Body of pancreas (tissue), 4 donors: ENCODE measurements around the gene ZGPAT. TPM values are rescaled to one million over a fixed set of nuclear protein-coding genes. Genes with fewer than 3 reads are reported as not detected.
"Not testable (repeated sequence)": the region's sequence is repeated elsewhere in the genome, so short reads cannot be mapped to it uniquely, and the experiment has no call there.

Experiments
- ATAC-seq: fragments of 150-250 bp; one replicate; pipeline ENCODE4 v1.9.1; 2016
- DNase-seq, 4 donors: peaks; one replicate each; pipeline ENCODE4 v3.0.0-alpha.2; 2019
- H3K27ac ChIP-seq, 4 donors: fragments of 200-600 bp; sonication (generic); 1 replicate in 3 of 4; 2 replicates in 1 of 4; pipeline versions ENCODE4 v1.5.1 to v1.6.1; 2016 to 2019; ENCODE audit warnings: mild to moderate bottlenecking in 1 of 4, mixed read lengths in 1 of 4, moderate library complexity in 1 of 4
- H3K27me3 ChIP-seq, 2 donors: fragments of 200-600 bp; sonication (generic); one replicate each; pipeline ENCODE4 v1.6.0; 2016; ENCODE audit warnings: mild to moderate bottlenecking in 1 of 2
- H3K36me3 ChIP-seq, 2 donors: fragments of 200-600 bp; sonication (generic); replicated peaks in 1 of 2; 2 replicates each; pipeline ENCODE4 v1.5.1; 2016; ENCODE audit warnings: low read depth in 2 of 2; ENCODE audit not compliant: insufficient read depth in 1 of 2
- H3K4me1 ChIP-seq: fragments of 200-600 bp; sonication (generic); one replicate; pipeline ENCODE4 v1.6.0; 2016
- H3K4me3 ChIP-seq, 2 donors: fragments of 200-600 bp; sonication (generic); 1 replicate in 1 of 2; 2 replicates in 1 of 2; pipeline ENCODE4 v1.5.1; 2016 to 2019
- H3K9me3 ChIP-seq, 3 donors: fragments of 200-600 bp; sonication (generic); 1 replicate in 2 of 3; 2 replicates in 1 of 3; pipeline ENCODE4 v1.5.1; 2016
- CTCF ChIP-seq, 7 experiments: fragments of 450-650 bp in 4 of 7; fragments of 200-600 bp in 3 of 7; sonication (generic) in 3 of 7; IDR thresholded peaks; one replicate each; pipeline ENCODE4 v1.5.1; 2016 to 2019; ENCODE audit warnings: antibody characterized with exemption in 7 of 7
- POLR2A ChIP-seq, 3 donors: fragments of 450-650 bp; IDR thresholded peaks; one replicate each; pipeline ENCODE4 v1.6.1; 2016; ENCODE audit warnings: antibody characterized with exemption in 3 of 3, mild to moderate bottlenecking in 2 of 3
- WGBS, 2 donors: methylation state at CpG; one replicate each; pipeline ENCODE4 v1.1.5; 2017; 5-methylcytosine and 5-hydroxymethylcytosine counted together
- intact Hi-C: fragments of 100-400 bp; cut with DNase I; formaldehyde crosslinking; loops from one replicate; pipeline ENCODE4 v1.15.1; 2023
- total RNA-seq, 2 donors: library from RNA; depleted of rRNA; stranded (reverse); fragments of >200 nt; gene quantifications; one replicate each; pipeline ENCODE4 v1.1.0, GENCODE V29; 2016

ZGPAT gene
- 10 to 100 TPM; 16.6 to 53.1 TPM for total RNA-seq

GRCh38 chr20:63707558-63708300, at the start of gene ZGPAT, which contains the start of gene ARFRP1:
TSS of gene ZGPAT (plus strand) at chr20:63708039. CDS start at chr20:63708581, 542 bp downstream.
TSS of gene ARFRP1 (minus strand) at chr20:63707976. CDS start at chr20:63707091, 885 bp downstream.
- H3K36me3 ChIP-seq, result peaks cover 0 to 9% of the 10 kb centered on the region in 2 donors
- intact Hi-C loops, result no loop called here
- WGBS, 2 donors, result 1% methylated on average over 51 of the region's 98 CpGs; no CpG with 5 or more reads in 1 of the 2 donors

DNA sequence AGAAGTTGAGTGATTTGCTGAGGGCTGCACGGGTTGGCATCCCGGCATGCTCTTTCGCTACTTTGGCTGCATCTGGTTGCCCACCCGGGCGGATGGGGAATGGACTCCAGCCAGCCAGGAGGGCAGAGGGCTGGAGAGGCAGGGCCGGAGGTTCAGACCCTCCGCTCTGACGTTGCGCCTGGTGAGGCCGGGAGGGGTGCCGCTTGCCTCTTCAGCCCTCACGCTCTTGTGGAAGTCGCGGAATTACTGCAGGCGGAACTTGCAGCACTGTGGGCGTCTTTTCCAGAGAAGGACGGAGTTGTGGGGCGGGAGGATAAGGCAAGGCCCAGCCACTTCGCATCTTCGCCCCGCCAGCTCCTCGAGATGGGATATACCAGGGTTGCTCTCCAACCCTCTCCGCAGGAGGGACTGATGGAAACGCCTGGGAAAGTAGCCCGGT, 49.1 kb upstream of the ZGPAT start:
- H3K27ac ChIP-seq, result peak overlapping the region; percentile 65 to 86 (median 75)
- intact Hi-C loops, result loop anchor here (10.0 kb wide), 1 partner anchor 76 kb away; the partner anchor contains the start of genes LIME1 and SLC2A4RG
- H3K36me3 ChIP-seq, result peaks cover 0 to 1% of the 10 kb centered on the region in 2 donors
- ATAC-seq (no peak), DNase-seq (peak in 2 of 4 donors; percentile 24 to 34)
- H3K4me1 ChIP-seq, result peaks cover 27% of the 10 kb centered on the region
- no peak for TF ChIP-seq CTCF (IDR thresholded peaks at IDR 0.05)
- no peak for TF ChIP-seq POLR2A (IDR thresholded peaks at IDR 0.05)
- no peaks in the 10 kb centered on the region for H3K9me3 ChIP-seq
- WGBS, 2 donors, result 0 to 2% methylated on average over 16 to 25 of the region's 25 CpGs
- peak overlapping the region; percentile 39 to 70 for H3K4me3 ChIP-seq
- H3K27me3 ChIP-seq, result no peaks in the 10 kb centered on the region

More at GRCh38 chr20:63707558-63708300, at the start of gene ZGPAT, which contains the start of gene ARFRP1:
- DNase-seq, result peak; percentile 87 to 93 (median 89)
- Histone ChIP-seq H3K27ac (peak within 1 kb of the TSS; percentile 69 to 83 (median 78)), H3K4me3 (peak within 1 kb of the TSS; percentile 67 to 88), H3K27me3 (no peaks in the 10 kb centered on the region), H3K9me3 (no peaks in the 10 kb centered on the region), H3K4me1 (peaks cover 24% of the 10 kb centered on the region)
- ATAC-seq, result peak; percentile 96
- peak; percentile 13 to 58 (median 54) for TF ChIP-seq POLR2A (IDR thresholded peaks at IDR 0.05)
- TF ChIP-seq CTCF (IDR thresholded peaks at IDR 0.05), result peak in 1 of 7 experiments; percentile 20

DNA sequence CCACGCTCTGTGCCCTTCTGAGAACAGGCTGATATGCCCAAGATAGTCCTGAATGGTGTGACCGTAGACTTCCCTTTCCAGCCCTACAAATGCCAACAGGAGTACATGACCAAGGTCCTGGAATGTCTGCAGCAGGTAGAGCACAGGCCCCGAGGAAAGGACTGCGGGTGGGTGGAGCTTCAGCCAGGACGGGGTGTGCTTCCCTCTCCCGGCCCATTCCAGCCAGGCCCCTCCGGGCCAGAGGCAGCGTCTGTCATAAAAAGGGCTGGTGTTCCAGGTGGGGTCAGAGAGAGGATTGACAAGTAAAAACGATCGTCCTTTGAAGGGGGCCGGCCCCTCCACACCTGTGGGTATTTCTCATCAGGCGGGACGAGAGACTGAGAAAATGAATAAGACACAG, 48.5 kb upstream of the ZGPAT start:
- no peak overlapping the region for H3K27ac ChIP-seq
- TF ChIP-seq CTCF (IDR thresholded peaks at IDR 0.05), result no peak
- no peak for TF ChIP-seq POLR2A (IDR thresholded peaks at IDR 0.05)
- H3K9me3 ChIP-seq, result no peaks in the 10 kb centered on the region
- WGBS, 2 donors, result 40 to 63% methylated on average over 11 to 13 of the region's 13 CpGs
- no peak for DNase-seq
- H3K4me1 ChIP-seq, result peaks cover 24% of the 10 kb centered on the region
- no peak for ATAC-seq
- intact Hi-C loops, result loop anchor here (10.0 kb wide), 1 partner anchor 75 kb away; the partner anchor contains the start of genes LIME1 and SLC2A4RG
- no peaks in the 10 kb centered on the region for H3K27me3 ChIP-seq
- no peak overlapping the region for H3K4me3 ChIP-seq
- peaks cover 0 to 1% of the 10 kb centered on the region in 2 donors for H3K36me3 ChIP-seq

DNA sequence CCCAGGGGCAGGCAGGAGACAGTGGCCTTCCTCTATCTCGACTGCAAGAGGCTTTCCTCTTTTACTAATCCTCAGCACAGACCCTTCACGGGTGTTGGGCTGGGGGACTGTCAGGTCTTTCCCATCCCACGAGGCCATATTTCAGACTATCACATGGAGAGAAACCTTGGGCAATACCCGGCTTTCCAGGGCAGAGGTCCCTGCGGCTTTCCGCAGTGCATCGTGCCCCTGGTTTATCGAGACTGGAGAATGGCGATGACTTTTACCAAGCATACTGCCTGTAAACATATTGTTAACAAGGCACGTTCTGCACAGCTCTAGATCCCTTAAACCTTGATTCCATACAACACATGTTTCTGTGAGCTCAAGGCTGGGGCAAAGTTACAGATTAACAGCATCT, 47.7 kb upstream of the ZGPAT start:
- DNase-seq, ATAC-seq, H3K36me3 ChIP-seq, intact Hi-C loops, H3K27ac ChIP-seq, H3K9me3 ChIP-seq, H3K4me3 ChIP-seq, H3K27me3 ChIP-seq: not testable (repeated sequence)
- H3K4me1 ChIP-seq, result peaks cover 24% of the 10 kb centered on the region
- 80 to 85% methylated on average over 8 to 10 of the region's 10 CpGs for WGBS, 2 donors

DNA sequence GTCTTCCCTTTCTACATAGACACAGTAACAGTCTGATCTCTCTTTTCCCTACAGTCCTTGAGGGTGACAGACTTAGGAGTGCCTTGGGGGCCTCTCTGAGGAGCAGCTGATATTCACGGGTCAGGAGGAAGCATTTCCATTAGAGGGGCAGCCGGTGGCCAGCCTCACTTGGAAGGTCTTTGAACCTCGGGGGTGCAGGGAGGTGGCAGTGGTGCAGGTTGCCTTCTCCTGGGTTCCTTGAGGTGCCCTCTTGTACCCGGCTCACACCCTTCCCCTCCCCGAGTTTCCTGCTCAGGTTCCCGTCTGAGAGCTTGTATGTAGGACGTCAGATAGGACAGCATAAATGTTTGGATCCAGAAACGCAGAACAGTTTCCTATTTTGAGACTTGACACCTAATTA, 47.2 kb upstream of the ZGPAT start:
- TF ChIP-seq POLR2A (IDR thresholded peaks at IDR 0.05) (no peak), CTCF (IDR thresholded peaks at IDR 0.05) (no peak)
- DNase-seq (no peak), ATAC-seq (no peak)
- Histone ChIP-seq H3K27ac (no peak overlapping the region), H3K9me3 (no peaks in the 10 kb centered on the region), H3K36me3 (peaks cover 0 to 1% of the 10 kb centered on the region in 2 donors), H3K4me1 (peaks cover 24% of the 10 kb centered on the region), H3K27me3 (no peaks in the 10 kb centered on the region), H3K4me3 (no peak overlapping the region)
- WGBS, 2 donors, result 63 to 84% methylated on average over 7 of the region's 8 CpGs
- intact Hi-C loops, result no loop called here
